GM12878 (cell line): Measurements from ENCODE around the gene SFT2D3. TPM values are rescaled to one million over a fixed set of nuclear protein-coding genes. Genes with fewer than 3 reads are reported as not detected.

Experiments used
- ATAC-seq: fragments of 200-7000 bp; cut with Tn5 transposase; 3 replicates; pipeline ENCODE4 v1.9.1; 2020; ENCODE audit warnings: mild to moderate bottlenecking, moderate library complexity
- BruUV-seq: library from RNA; stranded (reverse); fragments of 400-500 nt; replicated peaks from 2 replicates; lab custom pipeline; 2021; lab: Mats Ljungman, UMichigan
- CTCF ChIA-PET: fragments of 300-600 bp; sonication (Branson Sonifier 250); formaldehyde crosslinking; extraction: SDS; loops from one replicate; lab custom pipeline; 2021; ENCODE audit warnings: inconsistent platforms; lab: Yijun Ruan, JAX
- POLR2A ChIA-PET: fragments of 350-600 bp; formaldehyde crosslinking; extraction: SDS; loops from one replicate; lab custom pipeline; 2021; ENCODE audit warnings: inconsistent platforms; lab: Charles Lee
- RAD21 ChIA-PET: fragments of 300-600 bp; sonication (Branson Sonifier 250); formaldehyde crosslinking; loops from one replicate; lab custom pipeline; 2023; ENCODE audit warnings: antibody characterized with exemption; ENCODE audit not compliant: unreplicated experiment; lab: Charles Lee
- SMC1A ChIA-PET: fragments of 300-600 bp; sonication (Branson Sonifier 250); formaldehyde crosslinking; loops from one replicate; lab custom pipeline; 2023; ENCODE audit not compliant: unreplicated experiment, uncharacterized antibody; lab: Charles Lee
- DNase-seq: peaks from one replicate; pipeline ENCODE4 v3.0.0-alpha.2; 2011; ENCODE audit warnings: low read depth, low spot score
- FAIRE-seq: peaks from 3 replicates; lab custom pipeline; 2011; peaks lifted over from hg19 to GRCh38; lab: Jason Lieb, UNC
- H2AFZ ChIP-seq: 2 replicates; pipeline ENCODE4 v1.6.0; 2011; ENCODE audit warnings: low read depth, low read length, control low read depth; ENCODE audit not compliant: control insufficient read depth
- H3K27ac ChIP-seq: 2 replicates; pipeline ENCODE4 v1.5.1; 2011; ENCODE audit warnings: control low read depth; ENCODE audit not compliant: control insufficient read depth, insufficient read depth
- H3K27me3 ChIP-seq, 2 experiments: replicated peaks in 1 of 2; 2 replicates each; pipeline versions ENCODE4 v1.6.0 to v1.6.1; 2011; ENCODE audit warnings: low read length in 1 of 2; ENCODE audit not compliant: control insufficient read depth in 2 of 2, insufficient read depth in 2 of 2
- H3K36me3 ChIP-seq, 2 experiments: 2 replicates each; pipeline ENCODE4 v1.5.1; 2011; ENCODE audit warnings: low read length in 1 of 2; ENCODE audit not compliant: control insufficient read depth in 2 of 2, insufficient read depth in 2 of 2
- H3K4me1 ChIP-seq: 2 replicates; pipeline ENCODE4 v1.6.1; 2011; ENCODE audit warnings: mild to moderate bottlenecking, low read length, moderate library complexity, mixed read lengths; ENCODE audit not compliant: control insufficient read depth, insufficient read depth
- H3K4me2 ChIP-seq: 2 replicates; pipeline ENCODE4 v1.6.0; 2011; ENCODE audit warnings: control low read depth; ENCODE audit not compliant: control insufficient read depth, insufficient read depth
- H3K4me3 ChIP-seq: fragments of 200-600 bp; sonication (generic); 2 replicates; pipeline ENCODE4 v1.5.1; 2016
- H3K79me2 ChIP-seq: 2 replicates; pipeline ENCODE4 v1.6.0; 2011; ENCODE audit warnings: low read length; ENCODE audit not compliant: control insufficient read depth, insufficient read depth
- H3K9ac ChIP-seq: 2 replicates; pipeline ENCODE4 v1.8.0; 2011; ENCODE audit warnings: low read length, control low read depth, mixed read lengths; ENCODE audit not compliant: control insufficient read depth, insufficient read depth
- H3K9me3 ChIP-seq: replicated peaks from 3 replicates; pipeline ENCODE4 v1.5.1; 2011; ENCODE audit warnings: mild to moderate bottlenecking, low read length; ENCODE audit not compliant: control insufficient read depth, insufficient read depth
- H4K20me1 ChIP-seq: 2 replicates; pipeline ENCODE4 v1.6.0; 2011; ENCODE audit not compliant: control insufficient read depth, insufficient read depth
- CREB1 ChIP-seq: IDR thresholded peaks from 2 replicates; pipeline ENCODE4 v1.6.1; 2012; ENCODE audit warnings: low read depth, mild to moderate bottlenecking, inconsistent platforms
- EGR1 ChIP-seq, 2 experiments: IDR thresholded peaks; 1 replicate in 1 of 2; 2 replicates in 1 of 2; pipeline ENCODE4 v1.6.1; 2011 to 2012; ENCODE audit warnings: low read depth in 2 of 2, low read length in 2 of 2, borderline replicate concordance in 1 of 2, mild to moderate bottlenecking in 1 of 2, moderate library complexity in 1 of 2
- EZH2 ChIP-seq: IDR thresholded peaks from 2 replicates; pipeline ENCODE4 v1.6.1; 2012; ENCODE audit warnings: low read depth, mild to moderate bottlenecking, control low read depth, inconsistent platforms, low read length, borderline replicate concordance; ENCODE audit not compliant: control insufficient read depth
- FOXM1 ChIP-seq: IDR thresholded peaks from 2 replicates; pipeline ENCODE4 v1.6.1; 2012; ENCODE audit warnings: low read depth, mild to moderate bottlenecking, inconsistent platforms, low read length, moderate library complexity
- HDAC2 ChIP-seq: fragments of 200-600 bp; sonication (generic); IDR thresholded peaks from 2 replicates; pipeline ENCODE4 v1.6.1; 2017
- IKZF1 ChIP-seq: fragments of 450-650 bp; conservative IDR thresholded peaks from 2 replicates; pipeline ENCODE4 v1.6.1; 2017; ENCODE audit warnings: antibody characterized with exemption, mild to moderate bottlenecking
- MTA2 ChIP-seq: fragments of 450-650 bp; IDR thresholded peaks from 2 replicates; pipeline ENCODE4 v1.6.1; 2016; ENCODE audit warnings: low read depth, mild to moderate bottlenecking, moderate library complexity
- SUPT20H ChIP-seq: IDR thresholded peaks from 2 replicates; pipeline ENCODE4 v1.6.1; 2011; ENCODE audit warnings: low read depth, mild to moderate bottlenecking, low read length, moderate library complexity, borderline replicate concordance; ENCODE audit not compliant: control insufficient read depth
- ZBED1 ChIP-seq: IDR thresholded peaks from 2 replicates; pipeline ENCODE4 v1.6.1; 2016; ENCODE audit warnings: borderline replicate concordance
- ZZZ3 ChIP-seq: IDR thresholded peaks from 2 replicates; pipeline ENCODE4 v1.6.1; 2011; ENCODE audit warnings: low read depth; ENCODE audit not compliant: control insufficient read depth, insufficient read length
- in situ Hi-C: fragments of 300-500 bp; cut with MboI; formaldehyde crosslinking; loops from 9 replicates; pipeline ENCODE4 v1.14.3; 2018; ENCODE audit warnings: mixed read lengths
- intact Hi-C: fragments of 100-400 bp; cut with micrococcal nuclease; formaldehyde crosslinking; loops from one replicate; pipeline ENCODE4 v1.14.2; 2022; ENCODE audit not compliant: unreplicated experiment
- polyA plus RNA-seq, 11 experiments: library from polyadenylated mRNA; depleted of rRNA in 4 of 11; unstranded in 6 of 11; stranded (reverse) in 5 of 11; fragments of >200 nt; fragmentation: Nextera tagmentation in 4 of 11; fragmentation: Illumina TruSeq in 1 of 11; extraction: Ambion mirVana in 4 of 11; extraction: Trizol in 1 of 11; gene quantifications; 1 replicate in 1 of 11; 2 replicates in 10 of 11; pipeline versions ENCODE4 v1.2.1 to v1.2.3, GENCODE V29; 2011 to 2016; ENCODE audit warnings: inconsistent platforms in 2 of 11, missing spikeins in 2 of 11, low read depth in 1 of 11
- total RNA-seq, 4 experiments: library from RNA; depleted of rRNA in 3 of 4; stranded (reverse); fragments of >200 nt in 3 of 4; fragmentation: Illumina TruSeq in 1 of 4; extraction: Trizol in 1 of 4; gene quantifications; 2 replicates each; pipeline versions ENCODE4 v1.2.1 to v1.2.3, GENCODE V29; 2013 to 2021
- TF ChIP-seq, protein P1 (sequence below): fragments of 450-650 bp; IDR thresholded peaks from 2 replicates; pipeline ENCODE4 v1.6.1; 2018; ENCODE audit warnings: mild to moderate bottlenecking, low read depth, moderate library complexity; ENCODE audit not compliant: partially characterized antibody
- TF ChIP-seq, protein P2 (sequence below): IDR thresholded peaks from 2 replicates; pipeline ENCODE4 v1.6.1; 2012; ENCODE audit warnings: low read length, inconsistent platforms
- TF ChIP-seq, protein P3 (sequence below): fragments of 450-650 bp; IDR thresholded peaks from 2 replicates; pipeline ENCODE4 v1.6.1; 2017; ENCODE audit warnings: mild to moderate bottlenecking
- TF ChIP-seq, protein P4 (sequence below): fragments of 450-650 bp; formaldehyde crosslinking; IDR thresholded peaks from 2 replicates; pipeline ENCODE4 v1.4.0; 2022; ENCODE audit warnings: mild to moderate bottlenecking, moderate library complexity

Gene SFT2D3
- total and polyA plus RNA-seq, 10 of the 15 experiments (the other 5 are each of a cell fraction or from before 2014, with no cell fraction given): 4.2 to 8.4 (median 6.6) TPM; not detected in 4

DNA sequence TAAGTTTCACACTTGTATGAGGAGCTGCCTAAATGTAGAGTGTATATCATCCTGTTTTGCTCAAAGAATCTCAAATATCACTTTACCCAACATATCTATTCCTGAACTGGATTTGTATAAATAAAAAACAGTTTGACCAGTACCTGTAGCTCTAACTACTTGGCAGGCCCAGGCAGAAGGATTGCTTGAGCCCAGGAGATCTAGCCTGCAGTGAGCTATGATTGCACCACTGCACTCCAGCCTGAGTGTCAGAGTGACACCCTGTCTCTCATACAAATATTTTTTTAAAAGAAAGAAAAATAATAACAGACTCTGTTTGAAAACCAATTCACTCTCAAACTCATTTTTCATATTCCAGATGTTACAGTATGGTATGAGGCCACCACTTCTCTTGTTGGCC is 18.2 kb upstream of the SFT2D3 start:
- Histone ChIP-seq H3K79me2 (no peaks in the 10 kb centered on the region), H3K27me3 (peaks cover 0 to 2% of the 10 kb centered on the region in 2 experiments; a peak in 2 of 4 replicates), H2AFZ (no peak overlapping the region), H4K20me1 (0 out of 2 replicates have a peak, but pooled peaks cover 3% of the 10 kb centered on the region), H3K36me3 (no peaks in the 10 kb centered on the region), H3K27ac (no peak overlapping the region), H3K9ac (no peak overlapping the region), H3K4me2 (no peak overlapping the region), H3K4me1 (no peaks in the 10 kb centered on the region), H3K4me3 (no peak overlapping the region), H3K9me3 (no peaks in the 10 kb centered on the region)
- in situ Hi-C loops (no loop called here), intact Hi-C loops (no loop called here)
- TF ChIP-seq EGR1 (IDR thresholded peaks at IDR 0.05; ENCODE audit: borderline replicate concordance in 1 of 2, low read depth in 2 of 2, low read length in 2 of 2) (no peak), MTA2 (no peak), ZZZ3 (no peak), ZBED1 (no peak), FOXM1 (no peak), HDAC2 (no peak), CREB1 (no peak), IKZF1 (no peak), SUPT20H (no peak), EZH2 (no peak)
- TF ChIP-seq, protein P1, sequence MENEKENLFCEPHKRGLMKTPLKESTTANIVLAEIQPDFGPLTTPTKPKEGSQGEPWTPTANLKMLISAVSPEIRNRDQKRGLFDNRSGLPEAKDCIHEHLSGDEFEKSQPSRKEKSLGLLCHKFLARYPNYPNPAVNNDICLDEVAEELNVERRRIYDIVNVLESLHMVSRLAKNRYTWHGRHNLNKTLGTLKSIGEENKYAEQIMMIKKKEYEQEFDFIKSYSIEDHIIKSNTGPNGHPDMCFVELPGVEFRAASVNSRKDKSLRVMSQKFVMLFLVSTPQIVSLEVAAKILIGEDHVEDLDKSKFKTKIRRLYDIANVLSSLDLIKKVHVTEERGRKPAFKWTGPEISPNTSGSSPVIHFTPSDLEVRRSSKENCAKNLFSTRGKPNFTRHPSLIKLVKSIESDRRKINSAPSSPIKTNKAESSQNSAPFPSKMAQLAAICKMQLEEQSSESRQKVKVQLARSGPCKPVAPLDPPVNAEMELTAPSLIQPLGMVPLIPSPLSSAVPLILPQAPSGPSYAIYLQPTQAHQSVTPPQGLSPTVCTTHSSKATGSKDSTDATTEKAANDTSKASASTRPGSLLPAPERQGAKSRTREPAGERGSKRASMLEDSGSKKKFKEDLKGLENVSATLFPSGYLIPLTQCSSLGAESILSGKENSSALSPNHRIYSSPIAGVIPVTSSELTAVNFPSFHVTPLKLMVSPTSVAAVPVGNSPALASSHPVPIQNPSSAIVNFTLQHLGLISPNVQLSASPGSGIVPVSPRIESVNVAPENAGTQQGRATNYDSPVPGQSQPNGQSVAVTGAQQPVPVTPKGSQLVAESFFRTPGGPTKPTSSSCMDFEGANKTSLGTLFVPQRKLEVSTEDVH: no peak
- TF ChIP-seq, protein P2, sequence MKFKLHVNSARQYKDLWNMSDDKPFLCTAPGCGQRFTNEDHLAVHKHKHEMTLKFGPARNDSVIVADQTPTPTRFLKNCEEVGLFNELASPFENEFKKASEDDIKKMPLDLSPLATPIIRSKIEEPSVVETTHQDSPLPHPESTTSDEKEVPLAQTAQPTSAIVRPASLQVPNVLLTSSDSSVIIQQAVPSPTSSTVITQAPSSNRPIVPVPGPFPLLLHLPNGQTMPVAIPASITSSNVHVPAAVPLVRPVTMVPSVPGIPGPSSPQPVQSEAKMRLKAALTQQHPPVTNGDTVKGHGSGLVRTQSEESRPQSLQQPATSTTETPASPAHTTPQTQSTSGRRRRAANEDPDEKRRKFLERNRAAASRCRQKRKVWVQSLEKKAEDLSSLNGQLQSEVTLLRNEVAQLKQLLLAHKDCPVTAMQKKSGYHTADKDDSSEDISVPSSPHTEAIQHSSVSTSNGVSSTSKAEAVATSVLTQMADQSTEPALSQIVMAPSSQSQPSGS: no peak
- TF ChIP-seq, protein P3, sequence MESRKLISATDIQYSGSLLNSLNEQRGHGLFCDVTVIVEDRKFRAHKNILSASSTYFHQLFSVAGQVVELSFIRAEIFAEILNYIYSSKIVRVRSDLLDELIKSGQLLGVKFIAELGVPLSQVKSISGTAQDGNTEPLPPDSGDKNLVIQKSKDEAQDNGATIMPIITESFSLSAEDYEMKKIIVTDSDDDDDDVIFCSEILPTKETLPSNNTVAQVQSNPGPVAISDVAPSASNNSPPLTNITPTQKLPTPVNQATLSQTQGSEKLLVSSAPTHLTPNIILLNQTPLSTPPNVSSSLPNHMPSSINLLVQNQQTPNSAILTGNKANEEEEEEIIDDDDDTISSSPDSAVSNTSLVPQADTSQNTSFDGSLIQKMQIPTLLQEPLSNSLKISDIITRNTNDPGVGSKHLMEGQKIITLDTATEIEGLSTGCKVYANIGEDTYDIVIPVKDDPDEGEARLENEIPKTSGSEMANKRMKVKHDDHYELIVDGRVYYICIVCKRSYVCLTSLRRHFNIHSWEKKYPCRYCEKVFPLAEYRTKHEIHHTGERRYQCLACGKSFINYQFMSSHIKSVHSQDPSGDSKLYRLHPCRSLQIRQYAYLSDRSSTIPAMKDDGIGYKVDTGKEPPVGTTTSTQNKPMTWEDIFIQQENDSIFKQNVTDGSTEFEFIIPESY: no peak
- TF ChIP-seq, protein P4, sequence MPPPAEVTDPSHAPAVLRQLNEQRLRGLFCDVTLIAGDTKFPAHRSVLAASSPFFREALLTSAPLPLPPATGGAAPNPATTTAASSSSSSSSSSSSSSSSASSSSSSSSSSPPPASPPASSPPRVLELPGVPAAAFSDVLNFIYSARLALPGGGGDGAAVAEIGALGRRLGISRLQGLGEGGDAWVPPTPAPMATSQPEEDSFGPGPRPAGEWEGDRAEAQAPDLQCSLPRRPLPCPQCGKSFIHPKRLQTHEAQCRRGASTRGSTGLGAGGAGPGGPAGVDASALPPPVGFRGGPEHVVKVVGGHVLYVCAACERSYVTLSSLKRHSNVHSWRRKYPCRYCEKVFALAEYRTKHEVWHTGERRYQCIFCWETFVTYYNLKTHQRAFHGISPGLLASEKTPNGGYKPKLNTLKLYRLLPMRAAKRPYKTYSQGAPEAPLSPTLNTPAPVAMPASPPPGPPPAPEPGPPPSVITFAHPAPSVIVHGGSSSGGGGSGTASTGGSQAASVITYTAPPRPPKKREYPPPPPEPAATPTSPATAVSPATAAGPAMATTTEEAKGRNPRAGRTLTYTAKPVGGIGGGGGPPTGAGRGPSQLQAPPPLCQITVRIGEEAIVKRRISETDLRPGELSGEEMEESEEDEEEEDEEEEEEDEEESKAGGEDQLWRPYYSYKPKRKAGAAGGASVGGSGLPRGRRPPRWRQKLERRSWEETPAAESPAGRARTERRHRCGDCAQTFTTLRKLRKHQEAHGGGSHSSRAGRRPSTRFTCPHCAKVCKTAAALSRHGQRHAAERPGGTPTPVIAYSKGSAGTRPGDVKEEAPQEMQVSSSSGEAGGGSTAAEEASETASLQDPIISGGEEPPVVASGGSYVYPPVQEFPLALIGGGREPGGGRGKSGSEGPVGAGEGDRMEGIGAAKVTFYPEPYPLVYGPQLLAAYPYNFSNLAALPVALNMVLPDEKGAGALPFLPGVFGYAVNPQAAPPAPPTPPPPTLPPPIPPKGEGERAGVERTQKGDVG (CRISPR knock-in tag): no peak
- ChIA-PET POLR2A (no interaction called here), CTCF (interaction anchor here (0.9 to 1.6 kb wide), 2 partner anchors 9 to 128 kb away, joined by 3 read pairs; partner anchors contain the start of gene WDR33), SMC1A (interaction anchor here (0.6 kb wide), 1 partner anchor 154 kb away, joined by 3 read pairs; no protein-coding TSS in a partner anchor), RAD21 (no interaction called here)
- FAIRE-seq (no peak), DNase-seq (no peak), ATAC-seq (no peak)
- BruUV-seq: no TSS peak
